Lower leg skin (tissue), 4 donors: ENCODE results near the gene PPP2R5B. TPM values are rescaled to one million over a fixed set of nuclear protein-coding genes. Genes with fewer than 3 reads are reported as not detected.
"Not testable (repeated sequence)": the region's sequence is repeated elsewhere in the genome, so short reads cannot be mapped to it uniquely, and the experiment has no call there.

Source experiments
- DNase-seq, 2 donors: peaks; one replicate each; pipeline ENCODE4 v3.0.0-alpha.2; 2019; ENCODE audit warnings: low spot score in 2 of 2
- H3K4me3 ChIP-seq: fragments of 200-600 bp; sonication (generic); 2 replicates; pipeline ENCODE4 v1.5.1; 2017; ENCODE audit warnings: mild to moderate bottlenecking, low read depth; ENCODE audit not compliant: poor library complexity, severe bottlenecking
- CTCF ChIP-seq, 3 donors: fragments of 450-650 bp; IDR thresholded peaks; one replicate each; pipeline ENCODE4 v1.5.1; 2016; ENCODE audit warnings: antibody characterized with exemption in 3 of 3, mild to moderate bottlenecking in 3 of 3, moderate library complexity in 2 of 3
- POLR2A ChIP-seq, 2 donors: fragments of 450-650 bp; IDR thresholded peaks; one replicate each; pipeline ENCODE4 v1.6.1; 2016 to 2017; ENCODE audit warnings: antibody characterized with exemption in 2 of 2, mild to moderate bottlenecking in 1 of 2, moderate library complexity in 1 of 2
- WGBS, 2 donors: methylation state at CpG; one replicate each; pipeline ENCODE4 v1.1.5; 2018; 5-methylcytosine and 5-hydroxymethylcytosine counted together
- intact Hi-C: fragments of 100-400 bp; cut with DNase I; formaldehyde crosslinking; loops from one replicate; pipeline ENCODE4 v1.15.0; 2023; ENCODE audit warnings: low total_unique reads
- microRNA counts, 2 donors: library from miRNA; unstranded; fragments of <30 nt; microRNA quantifications; one replicate each; lab custom pipeline; 2016
- microRNA-seq, 2 donors: library from miRNA; unstranded; fragments of <30 nt; microRNA quantifications; one replicate each; pipeline ENCODE4, GENCODE V29; 2016; ENCODE audit warnings: borderline replicate concordance in 2 of 2, borderline number of aligned reads in 1 of 2
- total RNA-seq, 4 donors: library from RNA; depleted of rRNA; stranded (reverse); fragments of >200 nt; gene quantifications; one replicate each; pipeline ENCODE4 v1.1.0, GENCODE V29; 2016

Gene PPP2R5B
- total RNA-seq, 4 donors from 2014 or later, result 21.8 to 43.6 (median 34.0) TPM

GRCh38 chr11:64971421-64972233 is 47.1 kb downstream of the PPP2R5B start, which contains the start of gene MAJIN:
MAJIN (minus strand) TSS chr11:64972108; CDS start chr11:64959405, 12,703 bp downstream.
- no peak within 1 kb of the TSS for H3K4me3 ChIP-seq
- TF ChIP-seq POLR2A (IDR thresholded peaks at IDR 0.05) (no peak), CTCF (IDR thresholded peaks at IDR 0.05) (no peak)
- intact Hi-C loops, result no loop called here
- DNase-seq, result peak; percentile 49 to 96
- WGBS, 2 donors, result 27% methylated on average over 64 to 68 of the region's 69 CpGs

- no peak for DNase-seq
- intact Hi-C loops, result no loop called here
- no peak overlapping the region for H3K4me3 ChIP-seq
- TF ChIP-seq POLR2A (IDR thresholded peaks at IDR 0.05), result no peak
- TF ChIP-seq CTCF (IDR thresholded peaks at IDR 0.05), result no peak
- WGBS, 2 donors, result 69 to 88% methylated on average over 5 of the region's 5 CpGs
These were observed 49.6 kb downstream of the PPP2R5B start for GRCh38 chr11:64974124-64974523.

- no peak for DNase-seq
- no peak for TF ChIP-seq CTCF (IDR thresholded peaks at IDR 0.05)
- no peak for TF ChIP-seq POLR2A (IDR thresholded peaks at IDR 0.05)
- H3K4me3 ChIP-seq, result no peak overlapping the region
- WGBS, 2 donors, result 56 to 62% methylated on average over 2 of the region's 2 CpGs
- intact Hi-C loops, result no loop called here
These were observed 52.2 kb downstream of the PPP2R5B start for GRCh38 chr11:64976651-64977050.

- H3K4me3 ChIP-seq, intact Hi-C loops, DNase-seq: not testable (repeated sequence)
- WGBS, 2 donors, result 91 to 96% methylated on average over 5 of the region's 5 CpGs
These were observed 58.9 kb downstream of the PPP2R5B start for GRCh38 chr11:64983339-64983738.

MicroRNAs within 50 kb of the gene (microRNA counts, 767-probe panel; counts per million panel counts)
- 0 to 358 counts per million in 2 donors for microRNA hsa-miR-192-5p (lab: Ali Mortazavi, UCI)

Small RNA genes lying within 50 kb of the gene (microRNA-seq; reads per million reads assigned to microRNA genes)
- gene MIR6749, result 0 reads per million in 2 donors
- gene MIR6750, result 0.57 to 0.68 reads per million in 2 donors

Other genes starting within 250 kb of the PPP2R5B start
- 1 to 10 TPM in 2 of 4 donors, under 1 TPM in 1, not detected in 1; 0.27 to 7.0 (median 1.1) TPM for gene NRXN2, start 201.5 kb upstream of the PPP2R5B start, total RNA-seq
- 1 to 10 TPM; 1.1 to 10.0 (median 5.0) TPM for gene RASGRP2, start 180.5 kb upstream of the PPP2R5B start, total RNA-seq
- 1 to 10 TPM in 1 of 4 donors, under 1 TPM in 3; 0.11 to 2.0 (median 0.44) TPM for gene PYGM, start 164.7 kb upstream of the PPP2R5B start, total RNA-seq
- gene SF1, start 146.1 kb upstream of the PPP2R5B start, total RNA-seq, result 100 to 1,000 TPM; 130 to 327 (median 178) TPM
- 10 to 100 TPM in 3 of 4 donors, 1 to 10 TPM in 1; 9.3 to 29.8 (median 19.5) TPM for gene MAP4K2, start 121.5 kb upstream of the PPP2R5B start, total RNA-seq
- 10 to 100 TPM; 20.5 to 42.7 (median 32.2) TPM for gene MEN1, start 114.1 kb upstream of the PPP2R5B start, total RNA-seq
- 10 to 100 TPM; 40.3 to 81.3 (median 50.1) TPM for gene CDC42BPG, start 80.0 kb upstream of the PPP2R5B start, total RNA-seq
- gene EHD1, start 46.1 kb upstream of the PPP2R5B start, total RNA-seq, result 10 to 100 TPM; 81.0 to 98.9 (median 90.5) TPM
- gene ATG2A, start 7.5 kb upstream of the PPP2R5B start, total RNA-seq, result 100 to 1,000 TPM in 1 of 4 donors, 10 to 100 TPM in 3; 73.8 to 118 (median 91.2) TPM
- not detected for gene GPHA2, start 11.2 kb downstream of the PPP2R5B start, total RNA-seq
- gene MAJIN, start 47.4 kb downstream of the PPP2R5B start, total RNA-seq, result not detected
- gene BATF2, start 72.3 kb downstream of the PPP2R5B start, total RNA-seq, result under 1 TPM in 2 of 4 donors, not detected in 2; 0.15 to 0.62 TPM
- gene ARL2, start 89.5 kb downstream of the PPP2R5B start, total RNA-seq, result 100 to 1,000 TPM; 101 to 260 (median 110) TPM
- gene SNX15, start 102.8 kb downstream of the PPP2R5B start, total RNA-seq, result 10 to 100 TPM; 16.9 to 48.0 (median 22.7) TPM
- gene SAC3D1, start 116.5 kb downstream of the PPP2R5B start, total RNA-seq, result 10 to 100 TPM; 11.6 to 15.1 (median 12.9) TPM
- gene NAALADL1, start 133.9 kb downstream of the PPP2R5B start, total RNA-seq, result 10 to 100 TPM in 2 of 4 donors, 1 to 10 TPM in 2; 1.5 to 11.9 (median 9.7) TPM
- 1 to 10 TPM; 1.0 to 2.4 (median 1.7) TPM for gene CDCA5, start 159.4 kb downstream of the PPP2R5B start, total RNA-seq
- gene ZFPL1, start 159.5 kb downstream of the PPP2R5B start, total RNA-seq, result 10 to 100 TPM; 45.8 to 72.3 (median 54.8) TPM
- 100 to 1,000 TPM; 373 to 932 (median 648) TPM for gene VPS51, start 171.5 kb downstream of the PPP2R5B start, total RNA-seq
- gene TM7SF2, start 187.2 kb downstream of the PPP2R5B start, total RNA-seq, result 100 to 1,000 TPM; 118 to 374 (median 160) TPM
- gene ZNHIT2, start 193.0 kb downstream of the PPP2R5B start, total RNA-seq, result 10 to 100 TPM; 10.7 to 24.9 (median 17.7) TPM
- gene FAU, start 197.4 kb downstream of the PPP2R5B start, total RNA-seq, result 1,000 to 10,000 TPM in 2 of 4 donors, 100 to 1,000 TPM in 2; 574 to 1,562 (median 887) TPM
- gene MRPL49, start 197.6 kb downstream of the PPP2R5B start, total RNA-seq, result 100 to 1,000 TPM in 1 of 4 donors, 10 to 100 TPM in 3; 61.0 to 107 (median 82.4) TPM
- 10 to 100 TPM; 21.9 to 60.3 (median 47.8) TPM for gene SYVN1, start 209.8 kb downstream of the PPP2R5B start, total RNA-seq
- gene SPDYC, start 245.5 kb downstream of the PPP2R5B start, total RNA-seq, result not detected